Thyroid gland (tissue), 4 donors: ENCODE data around the gene PHACTR1.

Experiments used
- CTCF ChIP-seq, 6 experiments: fragments of 200-600 bp in 3 of 6; fragments of 450-650 bp in 3 of 6; sonication (generic) in 3 of 6; IDR thresholded peaks; one replicate each; pipeline ENCODE4 v1.5.1; 2016 to 2019; ENCODE audit warnings: antibody characterized with exemption in 6 of 6, mild to moderate bottlenecking in 2 of 6, inconsistent platforms in 1 of 6, moderate library complexity in 1 of 6
- POLR2A ChIP-seq, 2 donors: fragments of 450-650 bp; IDR thresholded peaks; one replicate each; pipeline ENCODE4 v1.6.1; 2017; ENCODE audit warnings: antibody characterized with exemption in 2 of 2, mild to moderate bottlenecking in 2 of 2, moderate library complexity in 1 of 2

- TF ChIP-seq CTCF (IDR thresholded peaks at IDR 0.05) = no peak
- no peak for TF ChIP-seq POLR2A (IDR thresholded peaks at IDR 0.05)
Measured at GRCh38 chr6:13004601-13005000, 288.0 kb downstream of the PHACTR1 start.
